ENCODE measurements around the gene ARL16.

DNA sequence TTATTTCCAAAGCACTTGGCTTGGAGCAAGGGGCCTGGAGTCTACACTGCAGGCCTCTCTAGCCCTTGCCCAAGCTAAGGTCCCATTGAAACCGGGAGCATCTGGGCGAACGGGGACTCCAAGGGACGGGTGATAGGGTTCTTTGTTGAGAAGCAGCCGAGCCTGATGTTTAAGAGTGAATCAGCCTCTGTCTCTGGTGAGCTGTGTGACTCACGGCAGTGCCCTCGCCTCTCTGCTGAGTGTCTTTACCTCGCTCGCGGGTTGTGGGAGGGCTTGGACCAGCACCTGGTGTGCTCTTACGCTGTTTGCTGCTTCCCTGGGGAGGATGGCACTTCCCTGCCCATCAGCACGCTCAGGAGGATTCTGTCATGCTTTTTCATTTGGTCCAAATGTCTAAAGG, 1.5 kb upstream of the ARL16 start:
- TF ChIP-seq, protein P1, sequence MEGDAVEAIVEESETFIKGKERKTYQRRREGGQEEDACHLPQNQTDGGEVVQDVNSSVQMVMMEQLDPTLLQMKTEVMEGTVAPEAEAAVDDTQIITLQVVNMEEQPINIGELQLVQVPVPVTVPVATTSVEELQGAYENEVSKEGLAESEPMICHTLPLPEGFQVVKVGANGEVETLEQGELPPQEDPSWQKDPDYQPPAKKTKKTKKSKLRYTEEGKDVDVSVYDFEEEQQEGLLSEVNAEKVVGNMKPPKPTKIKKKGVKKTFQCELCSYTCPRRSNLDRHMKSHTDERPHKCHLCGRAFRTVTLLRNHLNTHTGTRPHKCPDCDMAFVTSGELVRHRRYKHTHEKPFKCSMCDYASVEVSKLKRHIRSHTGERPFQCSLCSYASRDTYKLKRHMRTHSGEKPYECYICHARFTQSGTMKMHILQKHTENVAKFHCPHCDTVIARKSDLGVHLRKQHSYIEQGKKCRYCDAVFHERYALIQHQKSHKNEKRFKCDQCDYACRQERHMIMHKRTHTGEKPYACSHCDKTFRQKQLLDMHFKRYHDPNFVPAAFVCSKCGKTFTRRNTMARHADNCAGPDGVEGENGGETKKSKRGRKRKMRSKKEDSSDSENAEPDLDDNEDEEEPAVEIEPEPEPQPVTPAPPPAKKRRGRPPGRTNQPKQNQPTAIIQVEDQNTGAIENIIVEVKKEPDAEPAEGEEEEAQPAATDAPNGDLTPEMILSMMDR (IDR thresholded peaks at IDR 0.05) = no peak
- no peak for TF ChIP-seq ZFX (IDR thresholded peaks at IDR 0.05; ENCODE audit: borderline replicate concordance)

Data from 22Rv1 (cell line).